ENCODE measurements around the gene MEI1.
A peak's percentile ranks its signal among the peaks of the same experiment; 100 is the strongest.
"Not testable (repeated sequence)": the region's sequence is repeated elsewhere in the genome, so short reads cannot be mapped to it uniquely, and the experiment has no call there.

The MEI1 gene

DNA sequence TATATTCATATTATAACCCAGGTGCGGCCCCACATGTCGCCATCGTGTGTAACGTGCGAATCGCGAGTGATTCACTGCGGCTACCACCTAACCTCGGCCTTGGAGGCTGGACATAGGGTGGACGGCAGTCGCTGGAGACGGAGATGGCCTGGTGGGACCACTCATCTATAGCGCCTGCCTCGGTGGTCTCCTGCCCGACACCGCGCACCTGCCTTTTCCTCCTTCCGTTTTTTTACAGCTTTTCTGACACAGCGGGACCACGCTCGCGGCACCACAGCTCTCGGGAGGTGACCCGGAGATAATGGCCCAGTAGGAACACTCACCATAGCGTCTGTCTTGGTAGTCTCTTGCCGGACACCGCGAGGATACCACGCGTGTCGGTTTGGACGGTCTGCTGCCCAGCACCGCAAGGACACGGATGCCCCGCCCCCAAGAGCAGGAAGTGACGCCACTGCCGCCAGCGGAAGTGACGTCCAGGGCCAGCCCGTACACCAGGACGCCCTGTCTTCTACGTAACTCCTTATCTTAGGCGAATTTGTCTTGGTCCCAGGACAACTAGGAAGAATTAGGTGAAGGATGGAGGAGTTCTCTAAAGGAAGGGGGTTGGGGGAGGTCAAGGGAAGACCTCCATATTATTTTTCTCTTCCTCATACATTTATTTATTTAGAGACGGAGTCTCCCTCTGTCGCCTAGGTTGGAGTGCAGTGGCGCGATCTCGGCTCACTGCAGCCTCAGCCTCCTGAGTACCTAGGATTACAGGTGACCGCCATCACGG lies 17.1 kb upstream of the MEI1 start:
- DNase-seq (ENCODE audit: low spot score), result peak; percentile 85
- TF ChIP-seq CTCF (IDR thresholded peaks at IDR 0.05; ENCODE audit: borderline replicate concordance, control extremely low read depth, extremely low read depth, insufficient read depth, missing control alignments), result no peak
- in situ Hi-C loops (cut with MboI; ENCODE audit: low sequenced_read_pairs, unreplicated experiment), result no loop called here

DNA sequence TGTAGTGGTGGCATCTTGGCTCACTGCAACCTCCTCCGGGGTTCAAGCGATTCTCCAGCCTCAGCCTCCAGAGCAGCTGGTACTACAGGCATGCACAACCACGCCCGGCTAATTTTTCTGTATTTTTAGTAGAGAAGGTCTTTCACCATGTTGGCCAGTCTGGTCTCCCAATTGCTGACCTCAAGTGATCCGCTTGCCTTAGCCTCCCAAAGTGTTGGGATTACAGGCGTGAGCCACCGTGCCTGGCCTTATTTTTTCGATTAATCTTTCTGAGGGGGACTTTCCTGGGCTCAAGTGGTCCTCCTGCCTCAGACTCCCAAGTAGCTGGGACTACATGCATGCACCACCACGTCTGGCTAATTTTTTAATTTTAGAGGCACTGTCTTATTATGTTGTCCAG lies 16.3 kb upstream of the MEI1 start:
- TF ChIP-seq CTCF (IDR thresholded peaks at IDR 0.05; ENCODE audit: borderline replicate concordance, control extremely low read depth, extremely low read depth, insufficient read depth, missing control alignments), result no peak
- no peak for DNase-seq (ENCODE audit: low spot score)
- in situ Hi-C loops (cut with MboI; ENCODE audit: low sequenced_read_pairs, unreplicated experiment), result no loop called here

- no peak for DNase-seq (ENCODE audit: low spot score)
- in situ Hi-C loops (cut with MboI; ENCODE audit: low sequenced_read_pairs, unreplicated experiment), result no loop called here
These were observed 15.7 kb upstream of the MEI1 start for GRCh38 chr22:41683616-41684015.

DNA sequence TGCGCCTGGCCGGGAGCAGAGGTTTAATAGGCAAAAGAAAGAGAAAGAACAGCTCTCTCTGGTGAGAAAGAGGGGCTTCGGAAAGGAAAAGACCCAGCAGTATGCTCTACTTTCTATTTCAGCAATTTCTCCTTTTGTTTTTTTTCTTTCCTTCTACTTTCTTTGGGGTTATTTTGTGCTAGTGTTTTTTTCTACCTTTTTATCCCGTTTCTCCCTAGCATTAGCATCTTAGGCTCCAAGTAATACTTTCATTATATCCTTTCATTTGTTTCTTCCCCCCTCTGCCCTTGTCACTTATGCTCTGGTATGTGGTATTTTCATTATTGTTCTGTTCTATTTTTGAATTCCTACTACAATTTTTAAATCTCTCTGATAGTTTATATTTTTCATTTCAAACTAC lies 15.1 kb upstream of the MEI1 start:
- no peak for TF ChIP-seq CTCF (IDR thresholded peaks at IDR 0.05; ENCODE audit: borderline replicate concordance, control extremely low read depth, extremely low read depth, insufficient read depth, missing control alignments)
- DNase-seq (ENCODE audit: low spot score), result no peak
- in situ Hi-C loops (cut with MboI; ENCODE audit: low sequenced_read_pairs, unreplicated experiment), result no loop called here

More at GRCh38 chr22:41683616-41684015, 15.7 kb upstream of the MEI1 start:
- TF ChIP-seq CTCF (IDR thresholded peaks at IDR 0.05; ENCODE audit: borderline replicate concordance, control extremely low read depth, extremely low read depth, insufficient read depth, missing control alignments), result no peak

GRCh38 chr22:41686890-41687289 lies 12.4 kb upstream of the MEI1 start:
- in situ Hi-C loops (cut with MboI; ENCODE audit: low sequenced_read_pairs, unreplicated experiment); DNase-seq (ENCODE audit: low spot score): not testable (repeated sequence)

DNA sequence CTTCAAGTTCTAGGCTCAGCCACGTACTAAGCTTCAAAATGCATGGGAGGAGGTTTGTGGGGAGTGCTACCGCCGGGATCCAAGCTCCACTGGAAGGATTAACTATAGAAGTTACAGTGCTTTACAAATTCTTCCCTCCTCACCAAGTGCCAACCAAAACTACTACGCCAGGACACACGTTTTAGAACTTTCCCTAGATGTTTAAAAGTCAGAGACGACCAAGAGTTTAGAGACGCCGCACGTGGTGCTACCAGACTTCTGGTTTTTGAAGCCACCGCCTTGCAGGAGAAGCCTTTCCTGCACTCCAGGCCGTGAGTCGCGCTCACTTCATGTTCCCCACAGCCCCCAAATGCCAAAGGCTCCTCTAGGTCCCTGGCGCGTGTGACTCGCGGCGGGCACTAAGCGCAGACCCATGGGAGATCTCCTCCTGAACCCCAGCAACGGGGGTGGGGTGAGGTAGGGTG lies 11.4 kb upstream of the MEI1 start:
- in situ Hi-C loops (cut with MboI; ENCODE audit: low sequenced_read_pairs, unreplicated experiment), result no loop called here
- TF ChIP-seq CTCF (IDR thresholded peaks at IDR 0.05; ENCODE audit: borderline replicate concordance, control extremely low read depth, extremely low read depth, insufficient read depth, missing control alignments), result no peak
- DNase-seq (ENCODE audit: low spot score), result no peak

DNA sequence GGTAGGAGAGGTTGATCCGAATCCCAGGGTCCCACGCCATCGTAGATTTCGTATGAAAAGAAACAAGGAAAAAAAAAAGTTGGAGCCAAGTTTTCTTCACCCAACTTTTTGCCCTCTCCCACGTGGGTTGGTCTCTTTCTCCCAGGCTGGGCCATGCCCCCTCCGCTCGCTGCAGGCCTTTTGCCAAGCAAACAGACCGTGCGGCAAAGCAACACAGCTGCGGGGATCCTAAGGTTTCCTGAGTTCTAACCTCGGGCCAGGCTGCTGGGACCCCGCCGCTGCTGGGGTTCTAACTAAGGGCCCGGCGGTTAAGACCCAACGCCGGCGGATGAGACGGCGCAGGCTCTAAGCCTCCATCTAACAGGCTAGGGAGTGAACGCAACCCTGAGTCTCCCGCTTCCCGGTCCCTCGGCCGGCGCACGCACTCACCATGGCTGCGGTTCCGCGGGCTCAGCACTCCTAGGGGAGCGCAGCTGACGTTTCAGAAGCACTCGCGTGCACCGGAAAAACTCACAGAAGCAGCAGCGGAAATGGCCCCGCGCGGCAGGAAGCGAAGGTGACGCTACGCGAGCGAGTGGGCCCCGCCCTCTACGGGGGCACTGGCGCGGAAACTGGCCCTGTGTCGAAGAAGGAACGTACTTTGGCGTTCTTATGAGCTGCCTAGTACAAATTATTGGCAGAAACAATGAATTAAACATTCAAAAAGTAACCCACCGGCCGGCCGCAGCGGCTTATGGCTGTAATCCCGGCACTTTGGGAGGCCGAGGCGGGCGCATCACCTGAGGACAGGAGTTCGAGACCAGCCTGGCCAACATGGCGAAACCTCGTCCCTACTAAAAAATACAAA lies 10.7 kb upstream of the MEI1 start, which contains the start of gene SNU13:
Gene SNU13 (minus strand): TSS at position 503 of the 847 bp plus-strand sequence. CDS start 71 bp downstream, at position 432.
- peak; percentile 96 for DNase-seq (ENCODE audit: low spot score)
- in situ Hi-C loops (cut with MboI; ENCODE audit: low sequenced_read_pairs, unreplicated experiment), result no loop called here
- TF ChIP-seq CTCF (IDR thresholded peaks at IDR 0.05; ENCODE audit: borderline replicate concordance, control extremely low read depth, extremely low read depth, insufficient read depth, missing control alignments), result no peak

Data from GM13976 (cell line).